Activated CD8-positive, alpha-beta T cell treated with anti-CD3 and anti-CD28 coated beads for 36 hours (primary cell): ENCODE data around the gene POU3F1. TPM values are rescaled to one million over a fixed set of nuclear protein-coding genes. Genes with fewer than 3 reads are reported as not detected.

Source experiments
- ATAC-seq: fragments of 200-7000 bp; cut with Tn5 transposase; one replicate; pipeline ENCODE4 v1.10.0; 2021; ENCODE audit warnings: mild to moderate bottlenecking, moderate library complexity
- CTCF ChIA-PET: fragments of 350-600 bp; sonication (Branson Sonifier 250); formaldehyde crosslinking; loops from one replicate; lab custom pipeline; 2021; ENCODE audit warnings: antibody characterized with exemption; lab: Charles Lee
- POLR2A ChIA-PET: fragments of 350-600 bp; sonication (Branson Sonifier 250); formaldehyde crosslinking; loops from one replicate; lab custom pipeline; 2021; ENCODE audit warnings: antibody characterized with exemption; lab: Charles Lee
- DNase-seq: peaks from one replicate; pipeline ENCODE4 v3.0.0-alpha.2; 2020
- H3K27ac Mint-ChIP-seq: one replicate; pipeline ENCODE4 v1.8.0; 2021; ENCODE audit warnings: mild to moderate bottlenecking, mixed read lengths
- H3K27me3 Mint-ChIP-seq: one replicate; pipeline ENCODE4 v1.8.0; 2021; ENCODE audit warnings: mixed read lengths
- H3K36me3 Mint-ChIP-seq: one replicate; pipeline ENCODE4 v1.8.0; 2021; ENCODE audit warnings: low read depth, mixed read lengths
- H3K4me1 Mint-ChIP-seq: one replicate; pipeline ENCODE4 v1.8.0; 2021; ENCODE audit warnings: low read depth, mixed read lengths
- H3K4me3 Mint-ChIP-seq: one replicate; pipeline ENCODE4 v1.8.0; 2021; ENCODE audit warnings: mild to moderate bottlenecking, moderate library complexity, mixed read lengths
- H3K9me3 Mint-ChIP-seq: one replicate; pipeline ENCODE4 v1.8.0; 2021; ENCODE audit warnings: mixed read lengths
- CTCF ChIP-seq: fragments of 200-600 bp; IDR thresholded peaks from one replicate; pipeline ENCODE4 v1.8.0; 2022; ENCODE audit warnings: antibody characterized with exemption, mild to moderate bottlenecking
- intact Hi-C: fragments of 100-400 bp; cut with micrococcal nuclease; formaldehyde crosslinking; loops from one replicate; pipeline ENCODE4 v1.10.0; 2022
- total RNA-seq, 2 experiments: library from RNA; stranded (reverse); gene quantifications; one replicate each; pipeline ENCODE4 v1.2.3, GENCODE V29; 2021

POU3F1 gene
- total RNA-seq, 2 experiments from 2014 or later, result 0.16 TPM; not detected in 1

GRCh38 chr1:38029081-38029681, 17.4 kb downstream of the POU3F1 start:
- Mint-ChIP-seq H3K27me3 (peaks cover 2% of the 10 kb centered on the region), H3K4me1 (peaks cover 56% of the 10 kb centered on the region), H3K4me3 (no peak overlapping the region), H3K27ac (peak overlapping the region; percentile 89), H3K9me3 (no peaks in the 10 kb centered on the region), H3K36me3 (peaks cover 11% of the 10 kb centered on the region)
- ChIA-PET CTCF (interaction anchor here (0.9 to 7.3 kb wide), 6 partner anchors 10 to 41 kb away, joined by 3 to 105 read pairs (median 5); partner anchors contain the start of gene UTP11), POLR2A (interaction anchor here (1.7 to 7.7 kb wide), 6 partner anchors 11 to 19 kb away, joined by 6 to 69 read pairs (median 16); partner anchors contain the start of genes POU3F1 and UTP11)
- intact Hi-C loops, result no loop called here
- ATAC-seq (no peak), DNase-seq (no peak)
- no peak for TF ChIP-seq CTCF

- Mint-ChIP-seq H3K9me3 (no peaks in the 10 kb centered on the region), H3K36me3 (peaks cover 15% of the 10 kb centered on the region), H3K4me3 (peak overlapping the region; percentile 8), H3K27me3 (no peaks in the 10 kb centered on the region), H3K27ac (peak overlapping the region; percentile 89), H3K4me1 (peaks cover 56% of the 10 kb centered on the region)
- ChIA-PET CTCF (interaction anchor here (0.7 to 7.3 kb wide), 5 partner anchors 10 to 42 kb away, joined by 3 to 105 read pairs (median 3); no protein-coding TSS in a partner anchor), POLR2A (interaction anchor here (0.7 to 7.7 kb wide), 9 partner anchors 11 to 531 kb away, joined by 3 to 69 read pairs (median 8); partner anchors contain the start of genes POU3F1, SF3A3 and UTP11)
- DNase-seq (peak; percentile 49), ATAC-seq (no peak)
- no peak for TF ChIP-seq CTCF
- intact Hi-C loops, result no loop called here
Measured at GRCh38 chr1:38028671-38029070, 17.9 kb downstream of the POU3F1 start.

- ATAC-seq (peak; percentile 88), DNase-seq (peak; percentile 86)
- CTCF ChIA-PET, result interaction anchor here (0.7 to 7.3 kb wide), 8 partner anchors 10 to 807 kb away, joined by 3 to 105 read pairs (median 3); no protein-coding TSS in a partner anchor
- Mint-ChIP-seq H3K27me3 (no peaks in the 10 kb centered on the region), H3K27ac (peak overlapping the region; percentile 89), H3K4me1 (peaks cover 56% of the 10 kb centered on the region), H3K4me3 (peak overlapping the region; percentile 8), H3K36me3 (peaks cover 19% of the 10 kb centered on the region), H3K9me3 (no peaks in the 10 kb centered on the region)
- TF ChIP-seq CTCF, result no peak
- intact Hi-C loops, result no loop called here
- POLR2A ChIA-PET, result interaction anchor here (0.7 to 7.7 kb wide), 11 partner anchors 10 to 532 kb away, joined by 3 to 69 read pairs (median 5); partner anchors contain the start of genes POU3F1, SF3A3 and UTP11
Measured at GRCh38 chr1:38028105-38028591, 18.4 kb downstream of the POU3F1 start.

GRCh38 chr1:38027201-38028104, 19.1 kb downstream of the POU3F1 start:
- H3K4me1 Mint-ChIP-seq, result peaks cover 56% of the 10 kb centered on the region
- DNase-seq, result no peak
- H3K27ac Mint-ChIP-seq, result peak overlapping the region; percentile 89
- ATAC-seq, result no peak
- H3K27me3 Mint-ChIP-seq, result no peaks in the 10 kb centered on the region
- H3K9me3 Mint-ChIP-seq, result no peaks in the 10 kb centered on the region
- peaks cover 23% of the 10 kb centered on the region for H3K36me3 Mint-ChIP-seq
- POLR2A ChIA-PET, result interaction anchor here (0.7 to 7.7 kb wide), 11 partner anchors 9 to 533 kb away, joined by 3 to 69 read pairs (median 5); partner anchors contain the start of genes POU3F1, SF3A3 and UTP11
- CTCF ChIA-PET, result interaction anchor here (0.7 to 7.3 kb wide), 16 partner anchors 8 to 832 kb away, joined by 3 to 105 read pairs (median 4); partner anchors contain the start of genes POU3F1, RRAGC, SF3A3 and UTP11
- peak overlapping the region; percentile 8 for H3K4me3 Mint-ChIP-seq
- intact Hi-C loops, result no loop called here
- TF ChIP-seq CTCF, result no peak
